ENCODE measurements around the gene GPR179.

Gene GPR179

GRCh38 chr17:38343608-38344419, at the start of gene GPR179:
GPR179 (minus strand) TSS chr17:38343956; CDS start chr17:38343789, 167 bp downstream.
- DNase-seq (ENCODE audit: low spot score): no peak

- DNase-seq (ENCODE audit: low spot score): no peak
Observed at GRCh38 chr17:38379448-38379847, 35.7 kb upstream of the GPR179 start.

GRCh38 chr17:38369124-38369886, 25.5 kb upstream of the GPR179 start:
- no peak for DNase-seq (ENCODE audit: low spot score)

GRCh38 chr17:38364741-38365140, 21.0 kb upstream of the GPR179 start:
- no peak for DNase-seq (ENCODE audit: low spot score)

GRCh38 chr17:38363016-38363415, 19.3 kb upstream of the GPR179 start:
- DNase-seq (ENCODE audit: low spot score): no peak

- no peak for DNase-seq (ENCODE audit: low spot score)
Observed at GRCh38 chr17:38361694-38362465, 18.1 kb upstream of the GPR179 start.

- DNase-seq (ENCODE audit: low spot score): no peak
Observed at GRCh38 chr17:38358586-38359513, 15.1 kb upstream of the GPR179 start.

GRCh38 chr17:38357486-38358123, 13.8 kb upstream of the GPR179 start:
- DNase-seq (ENCODE audit: low spot score): no peak

- no peak for DNase-seq (ENCODE audit: low spot score)
Observed at GRCh38 chr17:38355251-38355650, 11.5 kb upstream of the GPR179 start.

- no peak for DNase-seq (ENCODE audit: low spot score)
Observed at GRCh38 chr17:38354466-38354865, 10.7 kb upstream of the GPR179 start.

GRCh38 chr17:38353668-38354067, 9.9 kb upstream of the GPR179 start:
- DNase-seq (ENCODE audit: low spot score): no peak

GRCh38 chr17:38353086-38353604, 9.4 kb upstream of the GPR179 start:
- no peak for DNase-seq (ENCODE audit: low spot score)

GRCh38 chr17:38352245-38353085, 8.7 kb upstream of the GPR179 start:
- no peak for DNase-seq (ENCODE audit: low spot score)

- DNase-seq (ENCODE audit: low spot score): peak; percentile 92
Observed at GRCh38 chr17:38351412-38352222, 7.9 kb upstream of the GPR179 start, which contains the start of gene SOCS7. SOCS7 (plus strand) TSS chr17:38351844; CDS start chr17:38352053, 209 bp downstream.

- no peak for DNase-seq (ENCODE audit: low spot score)
Observed at GRCh38 chr17:38350035-38350434, 6.3 kb upstream of the GPR179 start.

- peak; percentile 86 for DNase-seq (ENCODE audit: low spot score)
Observed at GRCh38 chr17:38349097-38349730, 5.5 kb upstream of the GPR179 start.

- no peak for DNase-seq (ENCODE audit: low spot score)
Observed at GRCh38 chr17:38345743-38346142, 2.0 kb upstream of the GPR179 start.

- no peak for DNase-seq (ENCODE audit: low spot score)
Observed at GRCh38 chr17:38344420-38344745, 627 bp upstream of the GPR179 start.

Data from globus pallidus (tissue), 1 donor.